ENCODE results near the gene MAST4.

The MAST4 gene

GRCh38 chr5:67015541-67016191, 419.5 kb downstream of the MAST4 start:
- no peak for DNase-seq (ENCODE audit: low read depth in 2 of 2)

- no peak for DNase-seq (ENCODE audit: low read depth in 2 of 2)
Observed at GRCh38 chr5:67019065-67019845, 423.1 kb downstream of the MAST4 start.

DNA sequence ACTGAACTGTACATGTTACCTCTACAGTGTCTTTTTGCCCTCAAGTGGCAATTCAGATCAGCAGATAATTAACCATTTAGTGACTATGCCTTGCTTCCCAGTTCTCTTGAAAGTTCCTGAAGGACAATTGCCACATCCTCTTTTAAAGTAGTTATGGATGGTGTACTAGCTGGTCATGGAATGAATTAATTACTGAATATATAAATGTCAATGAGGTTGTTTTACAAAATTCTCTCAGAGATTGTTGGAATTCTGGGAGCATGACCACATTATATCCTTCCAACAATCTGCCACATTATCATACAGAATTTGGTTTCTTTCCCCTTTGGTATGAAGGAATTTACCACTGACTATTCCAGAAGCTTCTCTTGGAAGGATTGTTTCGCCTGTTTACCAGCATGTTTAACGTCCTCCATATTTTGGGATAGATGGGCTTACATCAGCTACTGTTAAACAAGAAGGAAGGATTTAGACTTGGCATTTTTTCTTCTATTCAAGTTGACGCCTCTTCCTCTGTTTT, 424.0 kb downstream of the MAST4 start:
- no peak for DNase-seq (ENCODE audit: low read depth in 2 of 2)

- no peak for DNase-seq (ENCODE audit: low read depth in 2 of 2)
Observed at GRCh38 chr5:67021031-67021430, 424.8 kb downstream of the MAST4 start.

GRCh38 chr5:67021521-67021920, 425.3 kb downstream of the MAST4 start:
- DNase-seq (ENCODE audit: low read depth in 2 of 2), result no peak

GRCh38 chr5:67021962-67022361, 425.8 kb downstream of the MAST4 start:
- no peak for DNase-seq (ENCODE audit: low read depth in 2 of 2)

GRCh38 chr5:67025457-67025856, 429.3 kb downstream of the MAST4 start:
- no peak for DNase-seq (ENCODE audit: low read depth in 2 of 2)

DNA sequence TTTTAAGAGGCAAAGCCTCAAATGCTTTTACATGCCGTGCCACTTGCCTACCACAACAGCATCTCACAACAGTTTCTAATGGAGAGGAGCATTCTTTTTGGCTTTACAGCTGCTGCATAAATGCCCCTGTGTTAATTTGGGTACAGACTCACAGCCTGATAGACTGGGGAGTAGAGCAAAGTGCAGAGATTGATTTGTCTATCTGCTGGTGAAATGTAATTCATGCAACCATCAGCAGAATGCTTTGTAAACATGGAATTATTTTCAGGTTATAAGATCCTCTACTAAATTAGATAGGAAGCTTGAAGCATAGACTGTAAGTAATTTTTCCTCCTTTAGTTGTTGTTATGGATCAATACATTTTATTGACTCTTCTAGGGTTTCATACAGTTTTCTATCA, 430.1 kb downstream of the MAST4 start:
- no peak for DNase-seq (ENCODE audit: low read depth in 2 of 2)

DNA sequence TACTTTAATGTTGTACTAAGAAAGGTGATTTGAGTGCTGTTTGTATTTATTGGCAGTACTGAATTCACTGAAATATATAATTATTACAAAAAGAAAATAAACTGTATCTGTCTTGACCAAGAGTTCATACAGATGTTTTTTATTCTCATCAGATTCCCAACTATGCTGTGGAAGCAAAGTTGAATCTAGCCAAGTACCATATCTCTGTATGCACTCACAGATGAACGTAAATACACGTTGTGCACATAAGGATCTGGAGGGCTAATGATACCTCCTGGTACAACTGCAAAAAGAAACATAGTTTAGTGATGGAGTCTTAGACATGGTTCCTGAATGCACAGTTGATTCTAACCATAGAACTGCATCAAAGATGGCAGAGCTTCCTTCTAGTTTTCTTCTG, 431.0 kb downstream of the MAST4 start:
- no peak for DNase-seq (ENCODE audit: low read depth in 2 of 2)

DNA sequence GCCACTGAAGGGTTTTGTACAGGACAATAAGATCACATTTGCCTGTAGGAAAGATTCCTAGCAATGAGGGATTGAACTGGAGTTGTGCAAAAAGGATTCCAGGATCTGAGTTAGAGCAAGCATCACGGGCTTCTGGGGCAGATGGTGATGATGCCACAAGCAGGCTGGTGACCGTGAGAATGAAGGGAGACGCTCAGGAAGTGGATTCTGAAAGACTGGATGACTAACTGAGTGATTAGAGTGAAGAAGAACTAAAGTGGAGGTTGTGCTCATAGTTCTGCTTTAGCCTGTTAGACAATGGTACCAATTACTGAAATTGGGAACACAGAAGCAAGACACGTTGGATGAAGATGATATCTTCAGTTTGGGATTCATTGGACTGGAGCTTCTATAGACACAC, 432.2 kb downstream of the MAST4 start:
- no peak for DNase-seq (ENCODE audit: low read depth in 2 of 2)

- DNase-seq (ENCODE audit: low read depth in 2 of 2), result no peak
Observed at GRCh38 chr5:67028941-67029340, 432.7 kb downstream of the MAST4 start.

- DNase-seq (ENCODE audit: low read depth in 2 of 2), result no peak
Observed at GRCh38 chr5:67029481-67029880, 433.3 kb downstream of the MAST4 start.

GRCh38 chr5:67030289-67031056, 434.3 kb downstream of the MAST4 start:
- DNase-seq (ENCODE audit: low read depth in 2 of 2), result no peak

DNA sequence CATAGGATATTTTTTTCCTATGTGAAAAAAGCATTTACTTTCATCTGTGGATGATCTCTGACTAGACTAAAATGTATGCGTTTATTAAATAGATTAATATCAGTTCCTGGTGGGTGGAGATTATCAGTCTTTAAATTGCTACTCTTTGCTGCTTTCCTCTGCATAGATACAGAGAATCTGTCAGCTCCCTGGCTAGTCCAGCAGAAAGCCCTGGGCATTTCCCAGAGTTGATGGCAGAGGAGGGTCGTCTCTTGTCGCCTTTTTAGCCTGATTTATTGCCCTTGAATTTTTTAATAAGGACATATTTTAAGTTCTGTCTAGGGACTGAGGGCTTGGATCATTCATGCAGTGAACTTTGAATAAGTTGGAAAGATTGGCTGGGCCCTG, 434.9 kb downstream of the MAST4 start:
- DNase-seq (ENCODE audit: low read depth in 2 of 2), result no peak

DNA sequence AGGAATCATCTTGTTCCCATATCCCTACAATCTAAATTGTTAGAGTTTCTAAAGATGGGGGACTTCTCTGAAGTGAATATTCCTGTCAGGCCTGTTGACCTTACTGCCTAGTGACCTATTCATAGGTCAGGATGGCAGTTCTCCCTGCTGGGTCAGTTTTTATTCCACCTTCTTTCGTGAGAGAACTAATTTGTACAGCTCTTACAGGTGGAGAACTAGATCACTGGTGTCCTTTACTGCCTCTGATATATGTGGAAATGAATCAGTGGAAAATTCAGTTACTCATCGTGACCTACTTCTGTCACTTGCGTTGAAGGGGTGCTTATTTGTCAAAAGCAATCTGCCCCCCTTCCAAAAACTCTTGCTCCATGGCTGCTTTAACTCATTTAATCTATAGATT, 435.5 kb downstream of the MAST4 start:
- no peak for DNase-seq (ENCODE audit: low read depth in 2 of 2)

- no peak for DNase-seq (ENCODE audit: low read depth in 2 of 2)
Observed at GRCh38 chr5:67032921-67033664, 436.9 kb downstream of the MAST4 start.

DNA sequence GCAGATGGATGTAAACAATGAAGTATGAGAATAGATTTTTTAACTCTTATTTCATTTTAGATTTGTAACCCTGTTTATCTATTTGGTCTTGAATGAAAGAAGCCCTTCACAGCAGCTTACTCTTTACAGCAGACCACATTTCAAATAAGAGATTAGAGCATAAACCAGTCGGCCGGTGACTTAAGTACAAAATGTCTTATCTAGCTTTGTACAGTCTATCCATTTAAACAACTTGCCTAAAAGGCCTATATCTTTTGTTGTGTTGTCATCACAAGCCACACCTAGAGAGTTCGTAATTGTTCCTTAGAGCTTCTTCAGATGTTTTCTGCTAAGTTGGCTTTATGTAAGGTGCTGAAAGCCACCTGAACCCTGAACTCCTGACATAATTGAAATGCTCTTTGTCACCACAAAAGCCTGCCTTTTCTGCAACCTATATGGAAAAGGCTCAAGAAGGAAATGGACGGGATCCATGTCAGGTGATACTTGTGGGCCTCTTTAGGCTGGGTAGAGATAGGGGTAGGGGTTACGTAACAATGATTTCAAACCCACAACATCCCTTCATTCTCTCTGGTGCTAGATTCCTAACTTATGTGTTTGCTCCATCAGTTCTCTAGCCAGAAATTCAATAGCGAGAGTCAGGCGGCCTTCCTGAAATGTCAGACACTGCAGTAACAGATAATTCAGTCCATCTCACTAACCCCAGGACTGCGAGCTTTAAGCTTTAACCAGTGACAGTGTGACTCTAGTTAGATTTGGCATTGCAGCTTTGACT, 437.9 kb downstream of the MAST4 start:
- DNase-seq (ENCODE audit: low read depth in 2 of 2), result no peak

DNA sequence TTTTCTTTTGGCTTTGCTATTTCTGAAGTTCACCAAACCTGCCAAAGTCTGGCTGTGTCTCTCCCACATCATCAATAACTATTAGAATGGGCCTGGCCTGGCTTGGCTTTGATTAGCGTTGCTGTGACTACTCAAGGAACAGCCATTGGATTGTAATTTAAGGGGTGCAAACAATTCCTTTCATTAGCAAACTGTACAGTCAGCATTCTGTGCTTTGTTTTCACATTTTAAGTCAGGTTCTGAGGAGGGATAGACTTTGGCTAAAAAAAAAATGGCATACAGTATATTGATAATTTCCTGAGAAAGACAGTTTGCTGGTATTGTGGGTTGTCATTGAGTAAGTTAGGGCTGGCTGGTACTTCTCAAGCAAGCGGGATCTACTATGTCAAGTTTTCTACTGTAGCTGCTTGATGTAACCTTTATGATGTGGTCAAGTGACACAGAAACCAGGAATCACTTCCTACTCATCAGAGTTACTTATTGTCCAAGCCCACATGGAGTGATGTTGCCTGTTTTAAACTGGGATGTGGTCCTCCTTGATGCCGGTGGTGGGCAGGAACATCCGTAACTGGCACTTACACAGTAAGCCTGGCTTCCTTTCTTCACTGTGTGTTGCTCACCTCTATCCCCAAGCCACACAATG, 439.0 kb downstream of the MAST4 start:
- no peak for DNase-seq (ENCODE audit: low read depth in 2 of 2)

DNA sequence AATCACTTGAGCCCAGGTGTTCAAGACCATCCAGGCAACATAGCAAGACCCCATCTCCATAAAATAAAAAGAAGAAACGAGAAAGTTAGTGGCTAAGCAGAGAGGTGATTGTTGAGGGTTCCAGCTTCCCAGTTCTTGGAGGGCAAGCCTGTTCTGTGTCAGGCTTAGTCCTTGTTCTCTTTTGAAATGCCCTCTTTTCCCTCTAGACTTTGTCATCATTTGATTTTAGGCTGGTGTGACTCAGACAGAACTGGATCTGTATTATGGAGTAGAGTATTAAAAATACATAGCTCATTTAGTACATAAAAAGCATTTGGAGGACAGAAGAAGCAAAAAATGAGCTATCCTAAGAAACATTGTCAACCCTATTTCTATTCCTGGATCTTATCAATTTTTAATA, 441.0 kb downstream of the MAST4 start:
- DNase-seq (ENCODE audit: low read depth in 2 of 2), result no peak

DNA sequence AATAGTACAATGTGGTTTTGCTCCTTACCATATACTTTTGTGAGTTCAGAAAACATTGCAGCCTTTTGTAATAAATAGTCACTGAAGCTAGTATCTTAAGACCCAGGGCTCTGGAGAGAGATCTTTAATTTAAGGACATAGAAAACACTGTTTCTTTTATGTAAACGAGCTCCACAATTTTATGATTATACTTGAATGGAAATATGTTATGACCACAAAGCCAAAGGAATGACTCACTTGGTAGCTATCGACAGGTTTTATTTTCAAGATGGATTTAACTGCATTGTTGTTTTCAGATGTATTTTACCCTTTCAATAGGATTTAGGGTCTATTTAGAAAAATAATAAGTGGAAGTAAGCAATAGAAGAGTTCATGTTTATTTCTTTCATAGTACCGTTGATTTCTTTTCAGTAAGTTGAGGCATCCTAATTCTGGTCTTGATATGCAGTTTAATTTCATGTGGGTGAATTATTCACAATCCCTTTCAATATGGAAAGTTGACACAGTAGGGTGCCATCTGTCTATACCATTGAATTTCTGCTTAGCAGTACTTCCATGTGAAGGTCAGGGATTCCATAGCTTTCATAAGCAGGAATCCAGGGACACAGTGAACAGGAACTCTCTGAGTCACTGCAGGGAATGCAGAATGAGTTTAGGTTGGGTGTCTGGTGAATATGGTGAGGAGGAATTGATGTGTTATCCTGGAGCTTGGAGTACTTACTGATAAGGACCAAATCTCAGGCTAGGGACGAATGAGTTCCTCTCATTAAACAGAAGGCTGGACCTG, 442.8 kb downstream of the MAST4 start:
- no peak for DNase-seq (ENCODE audit: low read depth in 2 of 2)
